HG03103 (cell line): Measurements from ENCODE around the gene CPA2.
"Not testable (repeated sequence)": the region's sequence is repeated elsewhere in the genome, so short reads cannot be mapped to it uniquely, and the experiment has no call there.

Experiments
- ATAC-seq: cut with Tn5 transposase; IDR thresholded peaks from one replicate; pipeline ENCODE4 v1.9.1; 2021; ENCODE audit warnings: low read depth; ENCODE audit not compliant: unreplicated experiment

CPA2 gene

DNA sequence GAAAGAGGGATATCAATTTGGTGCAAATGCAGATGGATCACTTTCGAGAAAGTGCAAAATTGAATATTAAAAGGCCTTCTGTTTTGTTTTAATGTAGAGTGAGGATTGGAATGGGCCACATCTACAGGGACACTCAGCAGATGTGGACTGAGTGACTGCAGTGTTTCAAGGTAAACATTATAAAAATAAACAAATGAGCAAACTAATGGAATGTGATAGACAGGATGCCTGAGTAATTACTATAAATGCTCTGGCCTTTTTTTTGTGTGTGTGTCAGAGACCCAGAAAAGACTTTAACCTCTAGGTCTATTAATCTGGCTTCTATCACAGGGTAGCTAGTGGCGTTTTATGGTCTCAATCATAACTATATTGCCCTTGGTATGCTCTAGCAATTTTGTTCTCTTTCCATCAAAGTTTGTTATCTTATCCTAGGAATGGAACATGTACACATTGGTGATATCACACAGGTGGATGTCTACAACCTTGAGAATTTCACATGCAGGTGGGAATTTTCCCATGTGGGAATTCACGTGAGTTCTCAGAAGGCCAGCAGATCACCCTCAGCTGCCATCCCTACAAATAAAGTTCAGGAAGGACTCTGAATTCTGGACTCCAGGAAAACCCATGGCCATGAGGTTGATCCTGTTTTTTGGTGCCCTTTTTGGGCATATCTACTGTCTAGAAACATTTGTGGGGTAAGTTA, at the start of gene CPA2:
TSS of gene CPA2 (plus strand) at position 606 of the 703 bp plus-strand sequence. CDS start at position 625, 19 bp downstream.
- ATAC-seq, result no peak

DNA sequence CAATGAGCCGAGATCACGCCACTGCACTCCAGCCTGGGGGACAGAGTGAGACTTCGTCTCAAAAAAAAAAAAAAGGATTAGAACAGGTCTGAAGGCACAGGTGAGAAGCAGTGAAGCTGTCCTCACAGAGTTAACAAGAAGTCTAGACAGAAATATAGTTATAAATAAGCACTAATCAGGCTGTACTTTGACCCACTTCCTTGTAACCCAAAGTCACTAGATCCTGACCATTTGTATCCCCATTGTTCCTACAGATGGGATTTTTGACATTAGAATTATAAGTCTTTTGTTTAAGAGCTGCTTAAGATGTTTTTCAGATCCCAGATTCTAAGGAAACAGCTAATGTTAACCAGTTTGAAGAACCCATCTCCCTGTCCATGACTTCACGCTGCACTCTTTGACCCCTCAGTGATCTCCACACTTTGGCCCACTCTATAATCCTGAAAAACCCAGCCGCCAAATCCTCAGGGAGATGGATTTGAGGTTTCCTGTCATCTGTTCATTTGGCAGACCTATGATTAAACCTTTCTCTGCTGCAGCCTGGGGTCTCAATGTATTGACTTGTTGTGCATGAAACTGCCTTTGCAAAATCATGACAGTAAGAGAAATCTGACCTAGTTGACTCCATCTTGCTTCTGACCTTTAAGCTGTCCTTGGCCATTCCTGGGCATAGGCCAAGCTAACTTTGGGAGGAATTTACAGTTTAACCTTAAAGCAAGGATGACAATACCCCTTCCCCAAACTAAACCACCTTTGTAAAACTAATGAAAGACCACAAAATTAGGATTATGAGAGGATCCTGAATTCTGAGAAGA, 47.6 kb upstream of the CPA2 start:
- no peak for ATAC-seq

GRCh38 chr7:130219871-130220270, 46.8 kb upstream of the CPA2 start:
- ATAC-seq, result no peak

DNA sequence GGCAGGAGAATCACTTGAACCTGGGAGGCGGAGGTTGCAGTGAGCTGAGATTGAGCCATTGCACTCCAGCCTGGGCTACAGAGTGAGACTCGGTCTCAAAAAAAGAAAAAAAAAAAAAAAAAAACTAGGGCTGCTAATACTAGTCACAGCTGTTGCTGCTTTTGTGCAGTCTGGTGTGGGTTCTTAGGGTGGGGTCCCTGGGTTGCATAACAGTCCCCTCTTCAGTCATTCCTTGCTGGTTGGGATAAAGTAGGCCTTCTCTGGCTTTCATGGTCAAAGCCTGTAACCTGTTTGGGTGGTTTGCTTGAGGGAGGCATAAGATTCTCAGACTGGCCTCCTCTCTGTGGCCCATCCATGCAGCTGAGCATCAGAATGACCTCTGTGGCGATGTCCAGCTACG, 44.9 kb upstream of the CPA2 start:
- no peak for ATAC-seq

DNA sequence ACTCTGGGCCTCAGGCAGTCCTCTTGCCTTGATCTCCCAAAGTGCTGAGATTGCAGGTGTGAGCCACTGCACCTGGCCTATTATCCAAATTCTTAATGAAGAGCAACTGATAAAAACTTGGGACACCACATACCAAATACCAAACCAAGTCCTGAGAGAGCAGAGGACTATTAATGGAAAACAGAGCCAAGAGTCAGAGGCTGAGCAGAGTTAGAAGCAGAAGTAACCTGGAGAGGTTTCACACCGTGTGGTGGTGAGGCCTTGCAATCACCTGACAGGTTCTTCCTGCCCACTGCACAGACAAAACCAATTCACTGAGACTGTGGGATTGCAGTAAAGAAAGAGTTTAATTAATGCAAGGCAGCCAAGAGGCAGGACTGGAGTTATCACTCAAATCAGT, 43.0 kb upstream of the CPA2 start:
- no peak for ATAC-seq

DNA sequence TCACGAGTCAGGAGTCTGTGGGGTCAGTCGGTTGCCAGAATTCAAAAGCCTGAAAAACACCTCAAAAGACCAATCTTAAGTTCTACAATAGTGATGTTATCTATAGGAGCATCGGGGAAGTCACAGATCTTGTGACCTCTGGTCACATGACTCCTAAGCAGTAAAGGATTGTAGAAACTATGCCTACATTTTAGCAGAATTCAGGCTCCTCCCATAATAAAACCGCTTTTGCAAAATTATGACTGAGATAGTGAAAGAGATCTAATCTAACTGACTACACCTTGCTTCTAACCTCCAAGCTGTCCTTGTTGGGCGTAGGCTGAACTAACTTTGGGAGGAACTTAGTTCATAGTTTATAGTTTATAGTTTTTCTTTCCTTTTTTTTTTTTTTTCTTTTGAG, 42.5 kb upstream of the CPA2 start:
- ATAC-seq, result no peak

- not testable (repeated sequence) for ATAC-seq
Measured at GRCh38 chr7:130224923-130225322, 41.7 kb upstream of the CPA2 start.

- no peak for ATAC-seq
Measured at GRCh38 chr7:130226333-130226732, 40.3 kb upstream of the CPA2 start.

DNA sequence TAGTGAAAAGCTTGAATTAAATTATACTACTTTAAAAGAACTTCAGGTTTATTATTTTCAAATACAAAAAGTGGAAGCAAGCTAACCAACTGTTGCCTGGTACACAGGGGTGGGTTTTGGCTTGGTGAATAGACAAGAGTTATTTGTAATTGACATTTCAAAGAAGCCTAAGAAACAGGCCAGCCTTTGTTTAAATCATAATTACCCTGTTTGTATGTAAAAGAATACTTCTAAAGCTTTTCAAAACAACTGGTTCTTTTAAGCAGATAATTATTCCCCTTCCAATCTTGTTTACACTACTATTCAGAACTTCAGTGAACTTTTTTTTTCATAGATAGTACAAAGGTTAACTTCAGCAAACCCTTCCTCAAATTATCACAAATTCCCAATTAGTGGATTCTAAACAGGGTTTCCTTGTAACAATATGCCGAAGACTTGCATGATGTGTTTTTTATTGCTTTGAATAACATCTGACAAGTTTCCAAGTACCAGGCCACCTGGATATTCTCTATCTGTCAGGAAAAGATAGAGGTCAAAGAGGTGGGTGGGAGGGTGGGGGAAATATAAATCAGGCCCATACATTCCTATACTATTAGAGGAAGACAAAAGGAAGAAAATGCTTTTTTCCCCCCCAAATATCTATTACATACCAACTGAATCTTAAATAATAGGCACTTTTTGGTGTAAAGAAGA, 38.6 kb upstream of the CPA2 start:
- no peak for ATAC-seq

DNA sequence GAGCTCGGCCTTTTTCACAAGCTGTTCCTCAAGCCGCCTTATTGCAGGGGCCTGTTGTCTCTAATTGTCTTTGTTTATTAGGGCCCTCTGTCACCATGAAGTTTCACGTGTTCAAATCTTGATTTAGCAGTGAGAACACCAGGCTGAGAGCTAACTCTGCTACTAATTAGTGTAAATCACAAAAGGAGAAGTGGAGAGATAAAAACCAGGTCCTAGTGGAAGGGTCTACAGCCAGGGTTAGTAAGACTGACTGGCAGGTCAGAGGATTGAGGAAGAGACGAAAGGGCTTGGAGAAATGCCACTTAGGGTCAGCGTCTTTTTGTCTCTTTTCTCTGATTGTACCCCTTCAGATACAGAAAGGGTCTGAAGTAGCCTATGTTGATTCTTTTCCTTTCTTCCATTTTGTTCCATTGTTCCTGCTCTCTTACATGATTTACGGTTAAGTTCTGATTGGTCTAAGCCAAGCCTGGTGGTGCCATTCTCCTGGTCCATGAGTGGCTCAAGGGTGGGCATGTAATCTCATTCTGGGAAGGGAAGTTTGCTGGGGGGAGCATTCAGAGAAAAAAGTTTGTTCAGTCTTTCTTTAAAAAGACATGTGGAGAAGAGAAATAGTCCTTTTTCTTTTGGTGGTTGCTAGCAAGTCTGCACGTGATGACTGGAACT, 37.7 kb upstream of the CPA2 start:
- no peak for ATAC-seq

- ATAC-seq, result not testable (repeated sequence)
Measured at GRCh38 chr7:130229981-130230380, 36.7 kb upstream of the CPA2 start.

GRCh38 chr7:130231792-130232191, 34.9 kb upstream of the CPA2 start:
- ATAC-seq, result no peak

GRCh38 chr7:130232209-130232608, 34.5 kb upstream of the CPA2 start:
- no peak for ATAC-seq

DNA sequence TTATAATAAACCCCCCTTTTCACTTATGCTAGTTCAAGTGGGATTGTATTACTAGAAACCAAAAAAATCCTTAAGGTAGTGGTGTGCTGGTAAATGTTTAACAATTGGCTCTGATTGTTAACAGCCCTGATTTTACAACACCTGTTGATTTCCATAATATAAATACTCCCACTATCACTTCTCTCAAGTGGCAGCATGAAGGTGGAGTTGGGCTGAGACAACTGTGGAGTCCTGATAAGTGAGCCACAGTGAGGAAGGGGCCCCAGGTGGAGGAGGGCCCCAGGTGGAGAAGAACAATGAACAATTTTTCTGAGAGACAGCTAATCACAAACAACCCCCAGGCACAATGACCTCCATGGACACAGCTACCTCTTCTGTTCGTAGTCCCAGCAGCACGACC, 32.6 kb upstream of the CPA2 start:
- ATAC-seq, result no peak

- not testable (repeated sequence) for ATAC-seq
Measured at GRCh38 chr7:130236361-130236760, 30.3 kb upstream of the CPA2 start.

- no peak for ATAC-seq
Measured at GRCh38 chr7:130240240-130240639, 26.4 kb upstream of the CPA2 start.

- no peak for ATAC-seq
Measured at GRCh38 chr7:130242198-130243014, 24.3 kb upstream of the CPA2 start.

DNA sequence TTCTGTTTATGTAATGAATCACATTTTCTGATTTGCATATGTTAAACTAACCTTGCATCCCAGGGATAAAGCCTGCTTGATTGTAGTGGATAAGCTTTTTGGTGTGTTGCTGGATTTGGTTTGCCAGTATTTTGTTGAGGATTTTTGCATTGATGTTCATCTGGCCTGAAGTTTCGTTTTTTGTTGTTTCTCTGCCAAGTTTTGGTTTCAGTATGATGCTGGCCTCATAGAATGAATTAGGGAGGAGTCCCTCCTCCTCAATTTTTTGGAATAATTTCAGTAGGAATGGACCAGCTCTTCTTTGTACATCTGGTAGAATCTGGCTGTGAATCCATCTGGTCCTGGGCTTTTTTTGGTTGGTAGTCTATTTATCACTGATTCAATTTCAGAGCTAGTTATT, 23.2 kb upstream of the CPA2 start:
- not testable (repeated sequence) for ATAC-seq

DNA sequence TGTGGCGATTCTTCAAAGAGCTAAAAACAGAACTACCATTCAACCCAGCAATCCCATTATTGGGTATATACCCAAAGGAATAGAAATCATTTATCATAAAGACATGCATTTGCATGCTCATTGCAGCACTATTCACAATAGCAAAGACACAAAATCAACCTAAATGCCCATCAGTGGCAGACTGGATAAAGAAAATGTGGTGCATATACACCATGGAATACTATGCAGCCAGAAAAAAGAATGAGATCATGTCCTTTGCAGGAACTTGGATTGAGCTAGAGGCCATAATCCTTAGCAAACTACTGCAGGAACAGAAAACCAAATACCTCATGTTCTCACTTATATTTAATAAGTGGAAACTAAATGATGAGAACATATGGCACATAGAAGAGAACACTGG, 20.2 kb upstream of the CPA2 start:
- not testable (repeated sequence) for ATAC-seq

DNA sequence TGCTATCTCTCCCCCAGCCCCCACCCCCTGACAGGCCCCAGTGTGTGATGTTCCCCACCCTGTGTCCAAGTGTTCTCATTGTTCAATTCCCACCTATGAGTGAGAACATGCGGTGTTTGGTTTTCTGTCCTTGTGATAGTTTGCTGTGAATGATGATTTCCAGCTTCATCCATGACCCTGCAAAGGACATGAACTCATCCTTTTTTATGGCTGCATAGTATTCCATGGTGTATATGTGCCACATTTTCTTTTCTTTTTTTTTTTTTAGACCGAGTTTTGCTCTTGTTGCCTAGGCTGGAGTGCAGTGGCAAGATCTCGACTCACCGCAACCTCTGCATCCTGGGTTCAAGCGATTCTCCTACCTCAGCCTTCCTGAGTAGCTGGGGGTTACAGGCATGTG, 17.8 kb upstream of the CPA2 start:
- ATAC-seq, result not testable (repeated sequence)
